Measurements from ENCODE around the gene TPST1. TPM values are rescaled to one million over a fixed set of nuclear protein-coding genes. Genes with fewer than 3 reads are reported as not detected.

The TPST1 gene
- total and polyA plus RNA-seq, 2 of the 8 experiments (the other 6 are each of a cell fraction or from before 2014, with no cell fraction given) = 8.2 to 18.4 TPM

DNA sequence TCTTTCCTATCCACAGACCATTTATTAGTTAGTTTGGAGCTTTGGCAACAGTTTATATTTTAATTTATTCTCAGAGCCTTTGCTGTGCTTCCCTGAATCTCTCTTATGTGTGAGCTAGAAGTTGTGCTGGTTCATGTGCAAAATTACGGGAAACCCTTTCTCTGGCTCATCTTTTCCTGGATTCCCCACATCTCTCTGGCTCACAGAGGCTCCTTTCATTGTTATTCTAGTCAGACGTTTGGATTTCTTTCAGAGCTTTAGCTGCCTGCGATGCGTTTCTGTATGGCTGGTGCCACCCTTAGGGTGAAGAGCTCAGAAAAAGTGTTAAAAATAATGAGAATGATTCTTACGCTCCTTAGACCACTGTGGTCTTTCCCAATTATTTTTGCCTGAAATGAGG is 53.3 kb downstream of the TPST1 start (continued):
- TF ChIP-seq POLR2A (IDR thresholded peaks at IDR 0.05; ENCODE audit: control extremely low read depth in 1 of 2, low read depth in 2 of 2, low read length in 2 of 2) (no peak), RXRA (IDR thresholded peaks at IDR 0.05; ENCODE audit: insufficient read depth, low read depth, low read length) (no peak), KDM5A (IDR thresholded peaks at IDR 0.05; ENCODE audit: low read length) (no peak), SP1 (IDR thresholded peaks at IDR 0.05; ENCODE audit: low read depth, low read length) (no peak)
- TF ChIP-seq, protein P1, sequence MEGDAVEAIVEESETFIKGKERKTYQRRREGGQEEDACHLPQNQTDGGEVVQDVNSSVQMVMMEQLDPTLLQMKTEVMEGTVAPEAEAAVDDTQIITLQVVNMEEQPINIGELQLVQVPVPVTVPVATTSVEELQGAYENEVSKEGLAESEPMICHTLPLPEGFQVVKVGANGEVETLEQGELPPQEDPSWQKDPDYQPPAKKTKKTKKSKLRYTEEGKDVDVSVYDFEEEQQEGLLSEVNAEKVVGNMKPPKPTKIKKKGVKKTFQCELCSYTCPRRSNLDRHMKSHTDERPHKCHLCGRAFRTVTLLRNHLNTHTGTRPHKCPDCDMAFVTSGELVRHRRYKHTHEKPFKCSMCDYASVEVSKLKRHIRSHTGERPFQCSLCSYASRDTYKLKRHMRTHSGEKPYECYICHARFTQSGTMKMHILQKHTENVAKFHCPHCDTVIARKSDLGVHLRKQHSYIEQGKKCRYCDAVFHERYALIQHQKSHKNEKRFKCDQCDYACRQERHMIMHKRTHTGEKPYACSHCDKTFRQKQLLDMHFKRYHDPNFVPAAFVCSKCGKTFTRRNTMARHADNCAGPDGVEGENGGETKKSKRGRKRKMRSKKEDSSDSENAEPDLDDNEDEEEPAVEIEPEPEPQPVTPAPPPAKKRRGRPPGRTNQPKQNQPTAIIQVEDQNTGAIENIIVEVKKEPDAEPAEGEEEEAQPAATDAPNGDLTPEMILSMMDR (IDR thresholded peaks at IDR 0.05; ENCODE audit: control extremely low read depth in 1 of 3, insufficient read depth in 1 of 3, low read depth in 1 of 3, low read length in 3 of 3) = no peak

All from H1 (cell line).